ENCODE measurements around the gene MTUS2.
A peak's percentile ranks its signal among the peaks of the same experiment; 100 is the strongest.

MTUS2 gene

GRCh38 chr13:28805193-28805819, 14.8 kb upstream of the MTUS2 start:
- TF ChIP-seq CTCF (IDR thresholded peaks at IDR 0.05; ENCODE audit: low read depth, low read length) = peak; percentile 83
- Histone ChIP-seq H3K36me3 (no peaks in the 10 kb centered on the region), H3K4me1 (no peaks in the 10 kb centered on the region), H3K9me3 (no peaks in the 10 kb centered on the region), H3K4me3 (ENCODE audit: low read depth, low read length) (no peak overlapping the region), H3K27me3 (peaks cover 29% of the 10 kb centered on the region)
- peak; percentile 79 for DNase-seq

GRCh38 chr13:28817204-28817603, 2.9 kb upstream of the MTUS2 start:
- TF ChIP-seq CTCF (IDR thresholded peaks at IDR 0.05; ENCODE audit: low read depth, low read length) = 0 out of 2 replicates have a peak, but pooled peaks have one; percentile 9
- Histone ChIP-seq H3K4me1 (no peaks in the 10 kb centered on the region), H3K9me3 (no peaks in the 10 kb centered on the region), H3K36me3 (no peaks in the 10 kb centered on the region), H3K4me3 (ENCODE audit: low read depth, low read length) (no peak overlapping the region), H3K27me3 (peaks cover 58% of the 10 kb centered on the region)
- no peak for DNase-seq

GRCh38 chr13:28819046-28819730, 951 bp upstream of the MTUS2 start:
- 0 out of 2 replicates have a peak overlapping the region, but pooled peaks have one; percentile 23 for H3K4me3 ChIP-seq (ENCODE audit: low read depth, low read length)
- peak; percentile 21 for DNase-seq
- no peaks in the 10 kb centered on the region for H3K4me1 ChIP-seq
- H3K27me3 ChIP-seq = peaks cover 65% of the 10 kb centered on the region
- H3K36me3 ChIP-seq = no peaks in the 10 kb centered on the region
- TF ChIP-seq CTCF (IDR thresholded peaks at IDR 0.05; ENCODE audit: low read depth, low read length) = peak; percentile 1; the same call in 1 of the 2 replicates
- no peaks in the 10 kb centered on the region for H3K9me3 ChIP-seq

GRCh38 chr13:28819735-28820098, 422 bp upstream of the MTUS2 start:
- peak; percentile 82 for DNase-seq
- TF ChIP-seq CTCF (IDR thresholded peaks at IDR 0.05; ENCODE audit: low read depth, low read length) = no peak; the same call in 1 of the 2 replicates
- Histone ChIP-seq H3K27me3 (peaks cover 59% of the 10 kb centered on the region), H3K4me3 (ENCODE audit: low read depth, low read length) (no peak overlapping the region), H3K36me3 (no peaks in the 10 kb centered on the region), H3K4me1 (no peaks in the 10 kb centered on the region), H3K9me3 (no peaks in the 10 kb centered on the region)

- DNase-seq = no peak
- Histone ChIP-seq H3K27me3 (peaks cover 60% of the 10 kb centered on the region), H3K9me3 (no peaks in the 10 kb centered on the region), H3K4me3 (ENCODE audit: low read depth, low read length) (no peak overlapping the region), H3K4me1 (no peaks in the 10 kb centered on the region), H3K36me3 (no peaks in the 10 kb centered on the region)
- TF ChIP-seq CTCF (IDR thresholded peaks at IDR 0.05; ENCODE audit: low read depth, low read length) = no peak
Measured at GRCh38 chr13:28822151-28822550, 2.0 kb downstream of the MTUS2 start.

GRCh38 chr13:28822801-28823200, 2.7 kb downstream of the MTUS2 start:
- no peak for DNase-seq
- Histone ChIP-seq H3K9me3 (no peaks in the 10 kb centered on the region), H3K4me1 (no peaks in the 10 kb centered on the region), H3K27me3 (peaks cover 54% of the 10 kb centered on the region), H3K36me3 (no peaks in the 10 kb centered on the region), H3K4me3 (ENCODE audit: low read depth, low read length) (no peak overlapping the region)
- no peak for TF ChIP-seq CTCF (IDR thresholded peaks at IDR 0.05; ENCODE audit: low read depth, low read length)

All from BE2C (cell line).